WTC11 (cell line): Measurements from ENCODE around the gene SIGLEC5. TPM values are rescaled to one million over a fixed set of nuclear protein-coding genes. Genes with fewer than 3 reads are reported as not detected.

Experiments used
- ATAC-seq: fragments of 200-7000 bp; cut with Tn5 transposase; 2 replicates; pipeline ENCODE4 v1.10.0; 2021; ENCODE audit warnings: mild to moderate bottlenecking, moderate library complexity
- CTCF ChIA-PET: fragments of 300-600 bp; sonication (Branson Sonifier 250); formaldehyde crosslinking; loops from one replicate; lab custom pipeline; 2021; ENCODE audit warnings: antibody characterized with exemption; lab: Charles Lee
- POLR2A ChIA-PET: fragments of 350-600 bp; sonication (Branson Sonifier 250); formaldehyde crosslinking; loops from one replicate; lab custom pipeline; 2021; ENCODE audit warnings: antibody characterized with exemption; lab: Charles Lee
- DNase-seq: peaks from one replicate; pipeline ENCODE4 v3.0.0; 2021; ENCODE audit warnings: low spot score
- H3K27ac Mint-ChIP-seq: 2 replicates; pipeline ENCODE4 v1.8.0; 2021; ENCODE audit warnings: mixed read lengths
- H3K27me3 Mint-ChIP-seq: 2 replicates; pipeline ENCODE4 v1.8.0; 2021; ENCODE audit warnings: low read depth, mild to moderate bottlenecking, moderate library complexity, mixed read lengths
- H3K36me3 Mint-ChIP-seq: 2 replicates; pipeline ENCODE4 v1.8.0; 2021; ENCODE audit warnings: mixed read lengths
- H3K4me1 Mint-ChIP-seq: 2 replicates; pipeline ENCODE4 v1.8.0; 2022; ENCODE audit warnings: mixed read lengths
- H3K4me3 Mint-ChIP-seq: 2 replicates; pipeline ENCODE4 v1.8.0; 2021; ENCODE audit warnings: mild to moderate bottlenecking, moderate library complexity, mixed read lengths
- H3K9me3 Mint-ChIP-seq: 2 replicates; pipeline ENCODE4 v1.8.0; 2021; ENCODE audit warnings: mixed read lengths
- CREB1 ChIP-seq: sonication (generic); formaldehyde crosslinking; IDR thresholded peaks from 2 replicates; pipeline ENCODE4 v1.8.0; 2023; ENCODE audit warnings: mild to moderate bottlenecking, missing genetic modification reagents
- CREM ChIP-seq: sonication (generic); formaldehyde crosslinking; IDR thresholded peaks from 2 replicates; pipeline ENCODE4 v1.8.1; 2022; ENCODE audit warnings: mild to moderate bottlenecking, missing genetic modification reagents, moderate library complexity
- E2F1 ChIP-seq: sonication (generic); formaldehyde crosslinking; IDR thresholded peaks from 2 replicates; pipeline ENCODE4 v1.8.0; 2022; ENCODE audit warnings: mild to moderate bottlenecking, missing genetic modification reagents
- E2F5 ChIP-seq: sonication (generic); formaldehyde crosslinking; IDR thresholded peaks from 2 replicates; pipeline ENCODE4 v1.8.1; 2022; ENCODE audit warnings: mild to moderate bottlenecking, moderate library complexity, missing genetic modification reagents
- FOXK1 ChIP-seq: sonication (generic); formaldehyde crosslinking; IDR thresholded peaks from 2 replicates; pipeline ENCODE4 v1.8.0; 2022; ENCODE audit warnings: mild to moderate bottlenecking, moderate library complexity, missing genetic modification reagents
- FOXP1 ChIP-seq: sonication (generic); formaldehyde crosslinking; IDR thresholded peaks from 2 replicates; pipeline ENCODE4 v1.8.0; 2022; ENCODE audit warnings: missing genetic modification reagents, mild to moderate bottlenecking, moderate library complexity, borderline replicate concordance
- GTF2I ChIP-seq: fragments of 250-450 bp; sonication (Bioruptor Pico); conservative IDR thresholded peaks from 2 replicates; pipeline ENCODE4 v1.4.0; 2021; ENCODE audit warnings: mild to moderate bottlenecking
- JUN ChIP-seq: sonication (generic); formaldehyde crosslinking; IDR thresholded peaks from 2 replicates; pipeline ENCODE4 v1.8.0; 2023; ENCODE audit warnings: mild to moderate bottlenecking, missing genetic modification reagents
- PRRX2 ChIP-seq: fragments of 250-450 bp; sonication (Bioruptor Pico); IDR thresholded peaks from 2 replicates; pipeline ENCODE4 v1.8.0; 2021; ENCODE audit warnings: mild to moderate bottlenecking
- RELA ChIP-seq: sonication (generic); formaldehyde crosslinking; IDR thresholded peaks from 2 replicates; pipeline ENCODE4 v1.8.1; 2022; ENCODE audit warnings: missing genetic modification reagents, mild to moderate bottlenecking, borderline replicate concordance
- SMAD3 ChIP-seq: sonication (generic); formaldehyde crosslinking; IDR thresholded peaks from 2 replicates; pipeline ENCODE4 v1.8.0; 2022; ENCODE audit warnings: missing genetic modification reagents, mild to moderate bottlenecking, borderline replicate concordance
- TEAD1 ChIP-seq: sonication (generic); formaldehyde crosslinking; IDR thresholded peaks from 2 replicates; pipeline ENCODE4 v1.8.0; 2022; ENCODE audit warnings: mild to moderate bottlenecking, missing genetic modification reagents
- ZMAT4 ChIP-seq: fragments of 250-450 bp; sonication (Bioruptor Pico); IDR thresholded peaks from 2 replicates; pipeline ENCODE4 v1.9.0; 2021; ENCODE audit warnings: mild to moderate bottlenecking
- ZNF232 ChIP-seq: sonication (generic); formaldehyde crosslinking; IDR thresholded peaks from 2 replicates; pipeline ENCODE4 v1.8.0; 2022; ENCODE audit warnings: mild to moderate bottlenecking, missing genetic modification reagents
- ZNF263 ChIP-seq: sonication (generic); formaldehyde crosslinking; IDR thresholded peaks from 2 replicates; pipeline ENCODE4 v1.8.1; 2022; ENCODE audit warnings: low read depth, mild to moderate bottlenecking, moderate library complexity, missing genetic modification reagents
- ZNF317 ChIP-seq: sonication (generic); formaldehyde crosslinking; IDR thresholded peaks from 2 replicates; pipeline ENCODE4 v1.8.1; 2023; ENCODE audit warnings: low read depth, mild to moderate bottlenecking, moderate library complexity, missing genetic modification reagents, borderline replicate concordance
- total RNA-seq: library from RNA; stranded (reverse); gene quantifications from 3 replicates; pipeline ENCODE4 v1.2.3, GENCODE V29; 2021
- TF ChIP-seq, protein P1 (sequence below): sonication (generic); formaldehyde crosslinking; IDR thresholded peaks from 2 replicates; pipeline ENCODE4 v1.8.1; 2023; ENCODE audit warnings: mild to moderate bottlenecking, missing genetic modification reagents
- TF ChIP-seq, protein P2 (sequence below): sonication (generic); formaldehyde crosslinking; IDR thresholded peaks from 2 replicates; pipeline ENCODE4 v1.8.1; 2022; ENCODE audit warnings: low read depth, missing genetic modification reagents, borderline replicate concordance

The SIGLEC5 gene
- total RNA-seq, 1 experiment from 2014 or later: 0.15 TPM

DNA sequence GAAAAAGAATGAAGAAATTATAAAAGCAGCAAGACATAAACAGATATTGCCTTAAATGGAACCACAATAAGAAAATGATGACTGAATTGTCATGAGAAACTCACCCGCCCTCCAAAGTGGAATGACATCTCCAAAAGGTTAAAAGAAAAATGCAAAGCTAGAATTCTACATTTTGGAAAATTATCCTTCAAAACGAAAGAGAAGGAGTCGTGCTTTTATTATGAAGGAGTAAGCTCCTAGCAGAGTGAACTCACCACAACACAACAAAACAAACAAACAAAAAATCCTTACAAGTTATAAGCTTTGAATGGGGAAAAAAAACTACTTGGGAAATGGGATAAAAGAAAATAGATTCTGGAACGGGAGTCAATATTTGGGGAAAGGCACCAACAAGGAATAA lies 9.7 kb upstream of the SIGLEC5 start (continued):
- TF ChIP-seq E2F1: no peak
- TF ChIP-seq SMAD3: no peak
- TF ChIP-seq, all 79 proteins: peak for 0

DNA sequence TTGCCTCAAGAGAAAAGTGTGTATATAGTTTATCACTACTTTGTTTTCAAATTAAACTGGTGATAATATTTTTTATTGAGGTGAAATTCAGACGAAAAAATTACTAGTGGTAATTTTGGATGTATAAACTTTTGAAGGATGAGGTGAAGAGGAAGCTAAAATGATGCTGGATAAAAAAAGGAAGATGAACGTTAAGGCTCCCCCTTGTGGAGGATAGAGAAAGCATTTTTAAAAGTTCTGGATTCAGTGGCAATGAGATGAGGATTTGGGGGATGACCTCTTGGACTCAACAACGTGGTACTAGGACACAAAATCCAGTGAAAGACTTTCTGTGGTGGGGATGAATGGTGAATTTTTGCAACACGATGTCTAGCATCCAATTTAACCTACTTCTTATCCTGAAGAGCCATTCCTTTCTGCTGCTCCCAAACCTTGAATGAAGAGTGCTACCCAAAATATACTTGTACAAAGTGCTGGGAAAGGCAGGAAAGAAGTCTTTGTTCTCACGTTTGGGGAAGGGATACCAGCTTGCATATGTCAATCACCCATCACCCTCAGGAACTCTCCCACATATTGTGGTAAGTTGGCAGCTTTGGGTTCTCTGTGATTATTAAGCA lies 7.3 kb upstream of the SIGLEC5 start:
- no peak for DNase-seq
- H3K27me3 Mint-ChIP-seq: no peaks in the 10 kb centered on the region
- H3K36me3 Mint-ChIP-seq: no peaks in the 10 kb centered on the region
- POLR2A ChIA-PET: no interaction called here
- no peak overlapping the region for H3K27ac Mint-ChIP-seq
- CTCF ChIA-PET: no interaction called here
- ATAC-seq: no peak
- no peak for TF ChIP-seq E2F5
- TF ChIP-seq GTF2I (CRISPR knock-in tag): no peak
- no peak for TF ChIP-seq CREB1 (CRISPR knock-in tag)
- no peak for TF ChIP-seq E2F1
- no peak for TF ChIP-seq ZMAT4 (CRISPR knock-in tag)
- TF ChIP-seq FOXP1: no peak
- TF ChIP-seq FOXK1 (CRISPR knock-in tag): no peak
- H3K4me1 Mint-ChIP-seq: no peaks in the 10 kb centered on the region
- H3K4me3 Mint-ChIP-seq: no peak overlapping the region
- no peaks in the 10 kb centered on the region for H3K9me3 Mint-ChIP-seq

DNA sequence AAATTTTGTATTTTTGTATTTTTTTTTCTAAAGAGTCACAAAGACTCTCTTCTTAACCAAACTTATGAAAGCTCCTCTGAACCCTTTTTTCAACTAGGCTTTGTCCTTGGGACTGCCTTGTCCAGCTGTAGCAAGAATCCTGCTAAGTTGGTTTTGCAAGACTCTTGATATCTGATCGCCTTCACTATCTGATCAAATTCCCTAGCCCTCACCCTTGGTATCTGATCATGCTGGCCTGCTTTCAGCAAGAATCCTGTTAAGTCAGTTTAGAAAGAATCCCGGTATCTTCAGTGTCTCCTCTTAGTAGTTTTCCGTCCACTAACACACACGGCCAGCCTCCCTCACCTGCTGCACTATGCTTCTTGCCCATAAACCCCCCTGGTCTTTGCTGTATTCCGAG lies 1.9 kb upstream of the SIGLEC5 start:
- Mint-ChIP-seq H3K27ac (no peak overlapping the region), H3K4me1 (peaks cover 3% of the 10 kb centered on the region; the same call in 1 of the 2 replicates), H3K9me3 (no peaks in the 10 kb centered on the region), H3K27me3 (peaks cover 6% of the 10 kb centered on the region), H3K36me3 (no peaks in the 10 kb centered on the region)
- ChIA-PET CTCF (no interaction called here), POLR2A (no interaction called here)
- DNase-seq: no peak
- TF ChIP-seq JUN (no peak), PRRX2 (CRISPR knock-in tag) (no peak)
- TF ChIP-seq, all 79 proteins: peak for 0
- ATAC-seq: no peak
- no peak overlapping the region for H3K4me3 Mint-ChIP-seq

DNA sequence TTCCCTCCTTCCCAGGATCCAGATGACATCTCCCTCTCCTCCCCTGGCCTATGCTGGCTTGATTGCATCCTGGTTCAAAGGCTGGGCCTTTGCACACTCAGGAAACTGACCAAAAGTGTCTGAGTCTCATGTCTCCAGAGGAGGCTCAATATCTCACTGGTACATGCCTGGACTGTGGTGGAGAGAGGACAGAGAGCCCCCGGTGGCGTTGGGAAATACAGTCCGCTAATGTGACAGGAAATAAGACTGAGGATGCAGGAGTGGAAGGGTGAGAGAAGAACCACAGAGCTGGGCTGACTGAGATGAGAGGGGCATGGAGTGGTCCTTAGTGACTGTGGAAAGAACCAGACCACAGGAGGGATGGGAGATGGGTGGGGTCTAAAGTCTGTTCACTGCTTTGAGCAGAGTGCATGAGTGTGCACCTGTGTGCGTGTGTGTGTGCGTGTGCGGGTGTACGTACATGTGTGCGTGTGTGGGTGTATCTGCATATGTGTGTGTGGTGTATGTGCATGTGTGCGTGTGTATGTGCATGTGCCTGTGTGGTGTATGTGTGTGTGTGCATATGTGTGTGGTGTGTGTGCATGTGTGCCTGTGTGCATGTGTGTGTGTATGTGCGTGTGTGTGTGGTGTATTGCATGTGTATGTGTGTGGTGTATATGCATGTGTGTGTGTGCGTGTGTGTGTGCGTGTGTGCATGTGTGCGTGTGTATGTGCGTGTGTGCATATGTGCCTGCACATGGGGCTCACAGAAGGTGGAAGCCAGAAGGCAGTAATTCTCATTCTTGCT lies 1.9 kb downstream of the SIGLEC5 start:
- Mint-ChIP-seq H3K4me3 (no peak overlapping the region), H3K36me3 (no peaks in the 10 kb centered on the region), H3K4me1 (peaks cover 3% of the 10 kb centered on the region; the same call in 1 of the 2 replicates), H3K9me3 (peaks cover 5% of the 10 kb centered on the region), H3K27ac (no peak overlapping the region), H3K27me3 (peaks cover 9% of the 10 kb centered on the region)
- no peak for DNase-seq
- no peak for ATAC-seq
- POLR2A ChIA-PET: no interaction called here
- CTCF ChIA-PET: interaction anchor here (0.5 to 3.7 kb wide), 5 partner anchors 20 to 153 kb away, joined by 3 to 15 read pairs (median 4); no protein-coding TSS in a partner anchor
- TF ChIP-seq ZNF263 (no peak), ZNF317 (CRISPR knock-in tag) (no peak), TEAD1 (CRISPR knock-in tag) (no peak), RELA (no peak), CREM (CRISPR knock-in tag) (no peak), ZMAT4 (CRISPR knock-in tag) (no peak), ZNF232 (no peak)
- TF ChIP-seq, protein P1, sequence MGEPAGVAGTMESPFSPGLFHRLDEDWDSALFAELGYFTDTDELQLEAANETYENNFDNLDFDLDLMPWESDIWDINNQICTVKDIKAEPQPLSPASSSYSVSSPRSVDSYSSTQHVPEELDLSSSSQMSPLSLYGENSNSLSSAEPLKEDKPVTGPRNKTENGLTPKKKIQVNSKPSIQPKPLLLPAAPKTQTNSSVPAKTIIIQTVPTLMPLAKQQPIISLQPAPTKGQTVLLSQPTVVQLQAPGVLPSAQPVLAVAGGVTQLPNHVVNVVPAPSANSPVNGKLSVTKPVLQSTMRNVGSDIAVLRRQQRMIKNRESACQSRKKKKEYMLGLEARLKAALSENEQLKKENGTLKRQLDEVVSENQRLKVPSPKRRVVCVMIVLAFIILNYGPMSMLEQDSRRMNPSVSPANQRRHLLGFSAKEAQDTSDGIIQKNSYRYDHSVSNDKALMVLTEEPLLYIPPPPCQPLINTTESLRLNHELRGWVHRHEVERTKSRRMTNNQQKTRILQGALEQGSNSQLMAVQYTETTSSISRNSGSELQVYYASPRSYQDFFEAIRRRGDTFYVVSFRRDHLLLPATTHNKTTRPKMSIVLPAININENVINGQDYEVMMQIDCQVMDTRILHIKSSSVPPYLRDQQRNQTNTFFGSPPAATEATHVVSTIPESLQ: no peak
- TF ChIP-seq, protein P2, sequence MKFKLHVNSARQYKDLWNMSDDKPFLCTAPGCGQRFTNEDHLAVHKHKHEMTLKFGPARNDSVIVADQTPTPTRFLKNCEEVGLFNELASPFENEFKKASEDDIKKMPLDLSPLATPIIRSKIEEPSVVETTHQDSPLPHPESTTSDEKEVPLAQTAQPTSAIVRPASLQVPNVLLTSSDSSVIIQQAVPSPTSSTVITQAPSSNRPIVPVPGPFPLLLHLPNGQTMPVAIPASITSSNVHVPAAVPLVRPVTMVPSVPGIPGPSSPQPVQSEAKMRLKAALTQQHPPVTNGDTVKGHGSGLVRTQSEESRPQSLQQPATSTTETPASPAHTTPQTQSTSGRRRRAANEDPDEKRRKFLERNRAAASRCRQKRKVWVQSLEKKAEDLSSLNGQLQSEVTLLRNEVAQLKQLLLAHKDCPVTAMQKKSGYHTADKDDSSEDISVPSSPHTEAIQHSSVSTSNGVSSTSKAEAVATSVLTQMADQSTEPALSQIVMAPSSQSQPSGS (CRISPR knock-in tag): no peak
